ENCODE data around the gene S100A14.

DNA sequence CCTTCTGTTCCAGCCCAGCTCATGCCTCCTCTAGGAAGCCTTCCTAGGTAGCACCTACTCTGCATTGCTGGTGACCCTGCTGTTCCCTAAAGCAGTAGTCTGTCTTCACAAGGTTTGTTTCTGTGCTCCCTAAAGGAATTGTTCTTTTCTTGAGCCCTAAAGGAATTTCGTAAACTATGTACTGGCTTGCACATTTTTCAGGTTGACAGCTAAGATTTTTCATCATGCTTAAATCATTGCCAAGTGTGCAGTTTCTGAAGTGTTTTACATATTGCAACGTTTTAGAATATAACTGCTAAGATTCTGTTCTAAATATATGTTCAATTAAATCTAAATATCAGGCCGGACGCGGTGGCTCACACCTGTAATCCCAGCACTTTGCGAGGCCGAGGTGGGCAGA lies 16.3 kb downstream of the S100A14 start:
- TF ChIP-seq POLR2A (IDR thresholded peaks at IDR 0.05), result no peak
- TF ChIP-seq CTCF (IDR thresholded peaks at IDR 0.05), result no peak

Measured in adrenal gland (tissue), 5 donors.